GM18507 (cell line): ENCODE results near the gene ACSL4.

ENCODE experiments used
- DNase-seq: peaks from one replicate; pipeline ENCODE4 v3.0.0; 2011; ENCODE audit warnings: low read depth; ENCODE audit not compliant: insufficient read length; ENCODE audit errors: extremely low spot score
- FAIRE-seq: peaks from 2 replicates; lab custom pipeline; 2011; peaks lifted over from hg19 to GRCh38; lab: Jason Lieb, UNC

Gene ACSL4

DNA sequence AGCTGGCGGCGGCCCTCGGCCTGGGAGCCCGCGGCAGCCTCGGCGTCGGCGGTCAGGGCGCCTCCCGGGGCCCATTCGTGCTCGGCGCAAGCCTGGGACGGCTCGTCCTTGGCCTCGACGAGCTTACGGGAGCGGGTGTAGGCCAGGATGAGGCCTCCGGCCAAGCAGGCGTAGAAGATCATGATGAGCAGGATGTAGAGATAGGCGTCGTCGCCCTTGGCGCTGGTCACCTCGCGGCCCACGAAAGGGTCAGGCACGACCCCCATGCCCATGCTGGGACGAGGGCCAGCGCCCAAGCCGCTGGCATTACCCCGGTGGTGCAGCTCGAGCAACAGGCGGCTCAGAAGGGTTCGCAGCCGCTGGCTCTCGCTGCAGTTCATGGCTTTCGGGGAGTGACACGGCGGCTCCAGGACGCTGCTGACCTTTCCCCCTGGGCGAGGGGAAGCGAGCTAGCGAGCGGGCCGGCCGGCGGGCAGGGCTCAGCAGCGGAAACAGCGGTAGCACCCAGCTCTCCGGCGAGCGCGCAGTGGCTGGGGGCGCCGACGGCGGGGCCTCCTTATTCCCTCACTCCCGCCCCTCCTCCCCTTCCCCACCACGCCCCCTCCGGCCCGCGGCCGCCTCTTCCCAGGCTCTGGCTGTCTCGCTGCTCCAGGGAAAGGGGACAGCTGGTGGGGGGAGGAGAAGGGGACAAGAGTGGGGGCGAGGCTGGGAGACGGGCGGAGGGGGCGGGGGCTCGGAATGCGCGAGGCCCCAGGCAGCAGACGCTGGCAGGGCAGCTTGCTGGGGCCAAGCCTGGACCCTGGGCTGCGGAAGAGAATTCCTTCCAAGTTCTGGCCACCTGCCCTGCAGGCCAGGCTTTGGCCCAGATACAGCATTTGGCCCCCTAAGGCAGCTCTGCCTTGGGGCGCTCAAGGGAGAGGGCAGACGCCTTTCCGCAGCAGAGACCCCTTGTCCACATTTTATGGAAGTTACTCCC lies 108.1 kb downstream of the ACSL4 start, which contains the start of gene KCNE5:
KCNE5 (minus strand) TSS at position 532 of the 976 bp plus-strand sequence; CDS start at position 380, 152 bp downstream.
- no peak for DNase-seq
- no peak for FAIRE-seq

GRCh38 chrX:109623997-109624396 lies 109.1 kb downstream of the ACSL4 start:
- FAIRE-seq (no peak), DNase-seq (no peak)

DNA sequence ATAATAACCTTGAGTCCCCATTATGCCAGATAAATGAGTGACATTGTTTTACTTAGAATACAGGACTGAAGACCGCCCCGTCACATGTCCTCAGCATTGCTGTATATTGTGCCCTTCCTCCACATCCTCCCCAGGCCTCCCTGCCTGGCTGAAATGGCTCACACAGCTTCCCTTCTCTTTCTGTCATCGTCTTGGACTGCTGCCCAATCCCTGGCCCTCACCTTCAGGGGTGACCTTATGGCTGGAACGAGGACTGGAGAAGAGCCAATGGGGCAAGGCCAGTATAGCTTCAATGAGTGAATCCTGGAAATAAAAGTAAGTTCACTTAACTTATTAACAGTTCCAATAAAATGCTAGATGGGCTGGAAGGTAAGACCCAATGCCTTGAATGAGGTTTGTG lies 110.8 kb downstream of the ACSL4 start:
- DNase-seq: no peak
- no peak for FAIRE-seq

DNA sequence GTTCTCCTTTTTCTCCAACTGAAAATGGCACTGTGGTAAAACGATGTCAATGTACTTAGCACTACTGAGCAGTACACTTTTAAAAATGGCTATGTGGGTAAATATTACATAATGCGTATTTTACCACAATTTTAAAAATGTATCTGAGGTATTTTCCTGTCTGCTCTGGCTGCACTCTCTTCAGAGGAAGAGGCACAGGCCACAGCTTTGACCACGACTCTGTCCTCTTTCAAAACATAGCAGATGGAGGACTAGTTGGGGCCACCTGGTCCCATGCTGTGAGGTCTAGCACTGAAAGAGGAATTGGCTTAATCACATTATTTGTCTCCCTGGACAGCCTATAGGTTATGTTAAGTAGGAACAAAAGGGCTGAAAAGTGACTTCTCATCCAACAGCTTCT lies 113.3 kb downstream of the ACSL4 start:
- FAIRE-seq (no peak), DNase-seq (no peak)

GRCh38 chrX:109614951-109615350 lies 118.1 kb downstream of the ACSL4 start:
- no peak for FAIRE-seq
- no peak for DNase-seq

- no peak for FAIRE-seq
Observed at GRCh38 chrX:109601486-109601885, 131.6 kb downstream of the ACSL4 start.

DNA sequence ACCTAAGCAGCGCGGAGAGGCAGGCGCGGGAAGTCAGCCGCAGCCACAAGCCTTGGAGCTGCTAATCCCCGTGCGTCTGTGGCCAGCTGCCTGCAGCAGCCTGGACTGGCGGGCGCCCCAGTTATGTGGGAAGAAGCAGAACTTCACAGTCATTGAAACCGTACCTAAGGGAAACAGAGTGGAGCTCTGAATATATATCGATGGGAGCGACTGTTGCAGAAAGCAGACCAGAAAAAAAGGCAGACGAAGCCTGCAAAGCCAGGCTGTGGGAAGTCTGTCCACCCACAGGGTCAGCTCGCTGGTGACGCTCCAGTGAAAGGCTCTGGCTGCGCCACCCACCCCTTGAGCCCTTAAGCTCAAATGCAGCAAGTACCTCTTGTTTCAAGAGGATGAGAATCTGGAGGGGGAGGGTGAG lies 132.8 kb downstream of the ACSL4 start:
- FAIRE-seq (no peak), DNase-seq (no peak)

More at GRCh38 chrX:109601486-109601885, 131.6 kb downstream of the ACSL4 start:
- no peak for DNase-seq

- FAIRE-seq: no peak
- DNase-seq: no peak
Observed at GRCh38 chrX:109596015-109596414, 137.0 kb downstream of the ACSL4 start.
